Transverse colon (tissue), 4 donors: ENCODE data around the gene FAM110A. TPM values are rescaled to one million over a fixed set of nuclear protein-coding genes. Genes with fewer than 3 reads are reported as not detected.

Experiments used
- DNase-seq: peaks from one replicate; pipeline ENCODE4 v3.0.0-alpha.2; 2019
- H3K27ac ChIP-seq, 4 donors: fragments of 200-600 bp; sonication (generic); 2 replicates each; pipeline ENCODE4 v1.5.1; 2016 to 2018; ENCODE audit warnings: inconsistent platforms in 4 of 4
- H3K27me3 ChIP-seq: fragments of 200-600 bp; sonication (generic); 2 replicates; pipeline ENCODE4 v1.5.1; 2017; ENCODE audit warnings: inconsistent platforms
- H3K36me3 ChIP-seq, 4 donors: fragments of 200-600 bp; sonication (generic); 2 replicates each; pipeline ENCODE4 v1.5.1; 2017 to 2019; ENCODE audit warnings: inconsistent platforms in 4 of 4
- H3K4me1 ChIP-seq, 4 donors: fragments of 200-600 bp; sonication (generic); 2 replicates each; pipeline ENCODE4 v1.5.1; 2017 to 2020; ENCODE audit warnings: inconsistent platforms in 4 of 4
- H3K4me3 ChIP-seq, 4 donors: fragments of 200-600 bp; sonication (generic); 1 replicate in 1 of 4; 2 replicates in 3 of 4; pipeline versions ENCODE4 v1.5.1 to v1.6.1; 2017 to 2019; ENCODE audit warnings: inconsistent platforms in 4 of 4
- H3K9me3 ChIP-seq, 2 donors: fragments of 200-600 bp; sonication (generic); 2 replicates each; pipeline ENCODE4 v1.5.1; 2017 to 2019; ENCODE audit warnings: inconsistent platforms in 2 of 2
- EP300 ChIP-seq: sonication (generic); formaldehyde crosslinking; IDR thresholded peaks from one replicate; pipeline ENCODE4 v1.6.1; 2017; ENCODE audit warnings: antibody characterized with exemption, low read depth
- POLR2A ChIP-seq: fragments of 450-650 bp; IDR thresholded peaks from one replicate; pipeline ENCODE4 v1.6.1; 2016; ENCODE audit warnings: antibody characterized with exemption, mild to moderate bottlenecking, moderate library complexity
- POLR2AphosphoS5 ChIP-seq, 3 donors: sonication (generic); formaldehyde crosslinking; IDR thresholded peaks; one replicate each; pipeline ENCODE4 v1.6.1; 2016; ENCODE audit warnings: antibody characterized with exemption in 3 of 3
- WGBS, 2 donors: methylation state at CpG; one replicate each; pipeline ENCODE4 v1.1.5; 2018; ENCODE audit warnings: low coverage in 1 of 2; 5-methylcytosine and 5-hydroxymethylcytosine counted together
- in situ Hi-C, 4 donors: fragments of 200-750 bp; cut with MboI; loops; one replicate each; pipeline versions ENCODE4 v1.15.0 to v1.15.1; 2017; ENCODE audit warnings: low sequenced_read_pairs in 3 of 4, low pct_ligation_motif_present in 1 of 4, low pct_unique_long_range_greater_than_20kb in 1 of 4
- intact Hi-C: fragments of 100-400 bp; cut with DNase I; formaldehyde crosslinking; loops from one replicate; pipeline ENCODE4 v1.15.1; 2023; ENCODE audit warnings: low total_unique reads
- total RNA-seq, 4 donors: library from RNA; depleted of rRNA; stranded (reverse); fragments of >200 nt; gene quantifications; one replicate each; pipeline ENCODE4 v1.1.0, GENCODE V29; 2016
- TF ChIP-seq, protein P1 (sequence below), 5 experiments: fragments of 200-600 bp in 3 of 5; fragments of 450-650 bp in 2 of 5; sonication (generic) in 3 of 5; IDR thresholded peaks; 1 replicate in 2 of 5; 2 replicates in 3 of 5; pipeline ENCODE4 v1.5.1; 2016 to 2017; ENCODE audit warnings: antibody characterized with exemption in 5 of 5, inconsistent platforms in 3 of 5, mild to moderate bottlenecking in 2 of 5, moderate library complexity in 1 of 5

The FAM110A gene
- total RNA-seq, 4 donors from 2014 or later: 4.0 to 14.6 (median 6.9) TPM

DNA sequence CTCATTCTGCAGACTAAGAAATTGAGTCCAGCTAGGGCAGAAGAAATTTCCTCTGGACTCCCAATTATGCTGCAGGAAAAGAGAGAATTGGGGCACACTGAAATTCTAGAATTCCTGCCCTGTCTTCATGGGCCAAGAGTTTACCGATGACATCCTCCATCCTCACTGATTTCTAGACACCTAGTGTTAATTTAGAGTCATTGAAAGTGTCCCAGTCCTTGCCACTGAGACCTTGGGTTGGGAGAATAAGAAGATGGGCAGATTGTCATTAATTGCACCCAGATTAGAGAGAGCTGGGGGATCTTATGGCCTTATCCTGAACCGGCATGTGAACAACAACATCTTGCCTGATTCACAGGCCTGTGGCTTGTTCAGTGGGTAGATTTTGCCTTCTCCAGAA lies 53.6 kb downstream of the FAM110A start:
- Histone ChIP-seq H3K4me3 (no peak overlapping the region), H3K36me3 (no peaks in the 10 kb centered on the region), H3K27ac (no peak overlapping the region), H3K9me3 (no peaks in the 10 kb centered on the region), H3K27me3 (peaks cover 28% of the 10 kb centered on the region), H3K4me1 (peaks cover 0 to 3% (median 0%) of the 10 kb centered on the region in 4 donors)
- TF ChIP-seq POLR2AphosphoS5 (IDR thresholded peaks at IDR 0.05) (no peak), EP300 (no peak), POLR2A (no peak)
- TF ChIP-seq, protein P1, sequence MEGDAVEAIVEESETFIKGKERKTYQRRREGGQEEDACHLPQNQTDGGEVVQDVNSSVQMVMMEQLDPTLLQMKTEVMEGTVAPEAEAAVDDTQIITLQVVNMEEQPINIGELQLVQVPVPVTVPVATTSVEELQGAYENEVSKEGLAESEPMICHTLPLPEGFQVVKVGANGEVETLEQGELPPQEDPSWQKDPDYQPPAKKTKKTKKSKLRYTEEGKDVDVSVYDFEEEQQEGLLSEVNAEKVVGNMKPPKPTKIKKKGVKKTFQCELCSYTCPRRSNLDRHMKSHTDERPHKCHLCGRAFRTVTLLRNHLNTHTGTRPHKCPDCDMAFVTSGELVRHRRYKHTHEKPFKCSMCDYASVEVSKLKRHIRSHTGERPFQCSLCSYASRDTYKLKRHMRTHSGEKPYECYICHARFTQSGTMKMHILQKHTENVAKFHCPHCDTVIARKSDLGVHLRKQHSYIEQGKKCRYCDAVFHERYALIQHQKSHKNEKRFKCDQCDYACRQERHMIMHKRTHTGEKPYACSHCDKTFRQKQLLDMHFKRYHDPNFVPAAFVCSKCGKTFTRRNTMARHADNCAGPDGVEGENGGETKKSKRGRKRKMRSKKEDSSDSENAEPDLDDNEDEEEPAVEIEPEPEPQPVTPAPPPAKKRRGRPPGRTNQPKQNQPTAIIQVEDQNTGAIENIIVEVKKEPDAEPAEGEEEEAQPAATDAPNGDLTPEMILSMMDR (IDR thresholded peaks at IDR 0.05): no peak
- WGBS, 2 donors: 89% methylated on average over 2 of the region's 2 CpGs; no CpG with 5 or more reads in 1 of the 2 donors
- DNase-seq: no peak
- in situ Hi-C loops: no loop called here
- intact Hi-C loops: no loop called here

DNA sequence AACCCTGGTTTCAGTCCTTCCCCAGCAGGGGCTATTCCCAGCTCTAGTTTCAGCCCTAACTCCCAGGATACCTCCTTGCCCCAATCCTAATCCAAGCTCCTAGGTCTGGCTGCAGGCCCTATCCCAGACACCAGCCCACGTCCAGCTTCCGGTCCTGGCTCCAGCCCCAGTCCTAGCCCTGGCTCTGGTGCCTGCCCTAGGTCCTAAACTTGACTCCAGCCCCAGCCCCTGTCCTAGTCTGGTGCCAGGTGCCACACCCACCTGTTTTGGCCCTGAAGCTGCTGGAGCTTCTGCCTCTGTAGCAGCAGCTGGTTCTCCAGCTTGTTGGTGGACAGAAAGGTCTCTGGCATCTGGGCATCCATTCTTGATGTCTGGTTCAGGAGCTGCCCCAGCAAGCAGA lies 54.5 kb downstream of the FAM110A start:
- TF ChIP-seq POLR2A (no peak), POLR2AphosphoS5 (IDR thresholded peaks at IDR 0.05) (no peak), EP300 (no peak)
- TF ChIP-seq, protein P1 (IDR thresholded peaks at IDR 0.05): no peak
- no peak for DNase-seq
- Histone ChIP-seq H3K9me3 (no peaks in the 10 kb centered on the region), H3K4me3 (no peak overlapping the region), H3K4me1 (peaks cover 0 to 3% (median 0%) of the 10 kb centered on the region in 4 donors), H3K36me3 (no peaks in the 10 kb centered on the region), H3K27me3 (peaks cover 28% of the 10 kb centered on the region), H3K27ac (no peak overlapping the region)
- in situ Hi-C loops (no loop called here), intact Hi-C loops (no loop called here)
- 59% methylated on average over 2 of the region's 2 CpGs; no CpG with 5 or more reads in 1 of the 2 donors for WGBS, 2 donors

DNA sequence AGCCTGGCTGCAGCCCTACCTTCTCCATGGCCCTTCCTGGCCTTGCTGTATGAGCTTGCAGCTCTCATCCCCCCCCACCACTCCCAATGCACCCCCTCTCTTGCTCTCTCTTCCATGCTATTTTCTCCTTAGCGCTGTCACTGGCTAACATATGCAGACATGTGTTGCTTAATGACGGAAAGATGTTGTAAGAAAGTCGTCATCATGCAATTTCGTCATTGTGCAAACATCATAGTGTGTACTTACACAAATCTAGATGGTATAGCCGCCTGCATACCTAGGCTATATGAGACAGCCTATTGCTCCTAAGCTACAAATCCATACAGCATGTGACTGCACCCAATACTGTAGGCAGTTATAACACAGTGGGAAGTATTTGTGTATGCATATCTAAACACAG lies 55.6 kb downstream of the FAM110A start:
- WGBS, 2 donors: 67% methylated on average over 5 of the region's 5 CpGs; no CpG with 5 or more reads in 1 of the 2 donors
- intact Hi-C loops (no loop called here), in situ Hi-C loops (no loop called here)
- TF ChIP-seq POLR2A (no peak), EP300 (no peak), POLR2AphosphoS5 (IDR thresholded peaks at IDR 0.05) (no peak)
- TF ChIP-seq, protein P1 (IDR thresholded peaks at IDR 0.05): no peak
- H3K27me3 ChIP-seq: peaks cover 18% of the 10 kb centered on the region
- no peaks in the 10 kb centered on the region for H3K36me3 ChIP-seq
- no peaks in the 10 kb centered on the region for H3K9me3 ChIP-seq
- H3K4me1 ChIP-seq: peaks cover 0 to 3% (median 0%) of the 10 kb centered on the region in 4 donors
- no peak overlapping the region for H3K4me3 ChIP-seq
- no peak for DNase-seq
- H3K27ac ChIP-seq: no peak overlapping the region

DNA sequence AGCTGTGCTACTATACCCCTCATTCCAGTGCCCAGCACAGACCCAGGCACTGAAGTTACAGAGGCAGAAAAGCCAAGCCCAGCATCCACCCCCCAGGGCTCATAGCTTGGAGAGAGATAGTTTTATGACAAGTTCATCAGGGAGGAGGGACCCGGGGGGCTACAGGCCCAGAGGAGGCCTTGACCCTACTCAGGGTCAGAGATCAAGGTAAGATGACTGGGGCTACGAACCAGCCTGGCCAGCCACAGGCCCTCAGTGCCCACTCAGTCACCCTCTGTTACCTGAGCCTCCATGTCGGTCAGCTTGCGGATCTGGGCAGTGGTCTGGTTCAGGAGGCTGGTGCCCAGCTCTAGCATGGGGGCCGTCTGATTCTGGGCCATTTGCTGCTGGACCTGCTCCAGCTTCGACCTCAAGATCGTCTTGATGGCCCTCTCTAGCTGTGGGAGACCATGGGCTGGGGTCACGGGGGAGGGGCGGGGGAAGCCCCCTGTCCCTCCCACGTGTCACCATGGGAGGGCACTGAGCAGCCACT lies 56.5 kb downstream of the FAM110A start:
- H3K4me3 ChIP-seq: no peak overlapping the region
- no peak overlapping the region for H3K27ac ChIP-seq
- 67% methylated on average over 10 of the region's 10 CpGs; no CpG with 5 or more reads in 1 of the 2 donors for WGBS, 2 donors
- no peaks in the 10 kb centered on the region for H3K36me3 ChIP-seq
- in situ Hi-C loops (no loop called here), intact Hi-C loops (no loop called here)
- no peak for DNase-seq
- peaks cover 9% of the 10 kb centered on the region for H3K27me3 ChIP-seq
- TF ChIP-seq EP300 (no peak), POLR2A (no peak), POLR2AphosphoS5 (IDR thresholded peaks at IDR 0.05) (no peak)
- TF ChIP-seq, protein P1 (IDR thresholded peaks at IDR 0.05): no peak
- H3K4me1 ChIP-seq: peaks cover 0 to 3% (median 0%) of the 10 kb centered on the region in 4 donors
- no peaks in the 10 kb centered on the region for H3K9me3 ChIP-seq
